Adrenal gland (tissue), 5 donors: ENCODE data around the gene TMEM236.

Source experiments
- CTCF ChIP-seq, 6 experiments: fragments of 450-650 bp in 4 of 6; fragments of 200-600 bp in 2 of 6; sonication (generic) in 1 of 6; IDR thresholded peaks; 1 replicate in 5 of 6; 2 replicates in 1 of 6; pipeline versions ENCODE4 v1.5.1 to v1.8.0; 2016 to 2021; ENCODE audit warnings: antibody characterized with exemption in 6 of 6, mild to moderate bottlenecking in 2 of 6, moderate library complexity in 1 of 6
- POLR2A ChIP-seq, 2 donors: fragments of 450-650 bp; IDR thresholded peaks; one replicate each; pipeline ENCODE4 v1.6.1; 2017; ENCODE audit warnings: antibody characterized with exemption in 2 of 2, mild to moderate bottlenecking in 2 of 2, moderate library complexity in 1 of 2
- donor health status: DM: no; HTN: no; CAD: no.

- TF ChIP-seq CTCF (IDR thresholded peaks at IDR 0.05) (no peak), POLR2A (IDR thresholded peaks at IDR 0.05) (no peak)
Observed at GRCh38 chr10:17709492-17709891, 42.5 kb upstream of the TMEM236 start.
